Measurements from ENCODE around the gene CFC1B. TPM values are rescaled to one million over a fixed set of nuclear protein-coding genes. Genes with fewer than 3 reads are reported as not detected.
"Not testable (repeated sequence)": the region's sequence is repeated elsewhere in the genome, so short reads cannot be mapped to it uniquely, and the experiment has no call there.

CFC1B gene
- not detected in 2 replicates for total RNA-seq (2014; rRNA removed; shearing (Covaris generic))

GRCh38 chr2:130520992-130521391 lies at the start of gene CFC1B:
CFC1B (plus strand) TSS chr2:130521222; CDS start chr2:130521485, 263 bp downstream.
- not testable (repeated sequence) for H3K4me3 ChIP-seq; H3K27me3 ChIP-seq; DNase-seq; H3K27ac ChIP-seq; H3K9me3 ChIP-seq (replicated peaks); H3K36me3 ChIP-seq; H3K4me1 ChIP-seq

- not testable (repeated sequence) for H3K36me3 ChIP-seq; H3K4me1 ChIP-seq; H3K27ac ChIP-seq; DNase-seq; H3K27me3 ChIP-seq; H3K4me3 ChIP-seq; H3K9me3 ChIP-seq (replicated peaks)
These were observed 29.9 kb upstream of the CFC1B start for GRCh38 chr2:130491073-130491472.

- H3K4me1 ChIP-seq; H3K4me3 ChIP-seq; H3K27me3 ChIP-seq; H3K27ac ChIP-seq; H3K36me3 ChIP-seq; DNase-seq; H3K9me3 ChIP-seq (replicated peaks): not testable (repeated sequence)
These were observed 11.8 kb upstream of the CFC1B start, which contains the start of gene POTEI for GRCh38 chr2:130509228-130509627. POTEI (minus strand) TSS chr2:130509328; CDS start chr2:130509235, 93 bp downstream.

GRCh38 chr2:130510807-130511746 lies 9.9 kb upstream of the CFC1B start:
- not testable (repeated sequence) for H3K27ac ChIP-seq; H3K36me3 ChIP-seq; DNase-seq; H3K4me1 ChIP-seq; H3K27me3 ChIP-seq; H3K9me3 ChIP-seq (replicated peaks); H3K4me3 ChIP-seq

- H3K9me3 ChIP-seq (replicated peaks); H3K4me1 ChIP-seq; H3K27me3 ChIP-seq; H3K36me3 ChIP-seq; DNase-seq; H3K27ac ChIP-seq; H3K4me3 ChIP-seq: not testable (repeated sequence)
These were observed 9.1 kb upstream of the CFC1B start for GRCh38 chr2:130511747-130512451.

- not testable (repeated sequence) for H3K9me3 ChIP-seq (replicated peaks); H3K27ac ChIP-seq; H3K27me3 ChIP-seq; H3K4me1 ChIP-seq; DNase-seq; H3K4me3 ChIP-seq; H3K36me3 ChIP-seq
These were observed 2.4 kb upstream of the CFC1B start for GRCh38 chr2:130518516-130519106.

- not testable (repeated sequence) for H3K27ac ChIP-seq; H3K4me3 ChIP-seq; DNase-seq; H3K9me3 ChIP-seq (replicated peaks); H3K27me3 ChIP-seq; H3K36me3 ChIP-seq; H3K4me1 ChIP-seq
These were observed 1.4 kb downstream of the CFC1B start for GRCh38 chr2:130522390-130522789.

GRCh38 chr2:130527365-130527967 lies 6.4 kb downstream of the CFC1B start:
- H3K9me3 ChIP-seq (replicated peaks); H3K27ac ChIP-seq: not testable (repeated sequence)

GRCh38 chr2:130529545-130529944 lies 8.5 kb downstream of the CFC1B start:
- H3K36me3 ChIP-seq; H3K27me3 ChIP-seq; H3K9me3 ChIP-seq (replicated peaks); H3K4me1 ChIP-seq; DNase-seq; H3K4me3 ChIP-seq; H3K27ac ChIP-seq: not testable (repeated sequence)

More at GRCh38 chr2:130527365-130527967, 6.4 kb downstream of the CFC1B start:
- not testable (repeated sequence) for H3K4me3 ChIP-seq, H3K27me3 ChIP-seq, DNase-seq, H3K4me1 ChIP-seq, H3K36me3 ChIP-seq

- DNase-seq; H3K27ac ChIP-seq; H3K4me1 ChIP-seq; H3K9me3 ChIP-seq (replicated peaks); H3K27me3 ChIP-seq; H3K4me3 ChIP-seq; H3K36me3 ChIP-seq: not testable (repeated sequence)
These were observed 9.2 kb downstream of the CFC1B start for GRCh38 chr2:130530212-130530611.

- H3K4me1 ChIP-seq; H3K36me3 ChIP-seq; H3K27me3 ChIP-seq; H3K9me3 ChIP-seq (replicated peaks); H3K4me3 ChIP-seq; DNase-seq; H3K27ac ChIP-seq: not testable (repeated sequence)
These were observed 10.2 kb downstream of the CFC1B start for GRCh38 chr2:130531225-130531624.

- not testable (repeated sequence) for H3K4me3 ChIP-seq; DNase-seq; H3K27ac ChIP-seq; H3K4me1 ChIP-seq; H3K36me3 ChIP-seq; H3K9me3 ChIP-seq (replicated peaks); H3K27me3 ChIP-seq
These were observed 10.7 kb downstream of the CFC1B start for GRCh38 chr2:130531672-130532071.

GRCh38 chr2:130536654-130537053 lies 15.6 kb downstream of the CFC1B start:
- not testable (repeated sequence) for H3K4me3 ChIP-seq; H3K9me3 ChIP-seq (replicated peaks); H3K27ac ChIP-seq; DNase-seq; H3K36me3 ChIP-seq; H3K27me3 ChIP-seq; H3K4me1 ChIP-seq

GRCh38 chr2:130538271-130538670 lies 17.2 kb downstream of the CFC1B start:
- H3K4me3 ChIP-seq; H3K27me3 ChIP-seq; H3K36me3 ChIP-seq; H3K27ac ChIP-seq; H3K4me1 ChIP-seq; DNase-seq; H3K9me3 ChIP-seq (replicated peaks): not testable (repeated sequence)

- not testable (repeated sequence) for H3K4me3 ChIP-seq; DNase-seq; H3K36me3 ChIP-seq; H3K27me3 ChIP-seq; H3K27ac ChIP-seq; H3K9me3 ChIP-seq (replicated peaks); H3K4me1 ChIP-seq
These were observed 21.8 kb downstream of the CFC1B start for GRCh38 chr2:130542789-130543188.

Data from SJCRH30 (cell line).